ENCODE measurements around the gene OR13G1.

OR13G1 gene

DNA sequence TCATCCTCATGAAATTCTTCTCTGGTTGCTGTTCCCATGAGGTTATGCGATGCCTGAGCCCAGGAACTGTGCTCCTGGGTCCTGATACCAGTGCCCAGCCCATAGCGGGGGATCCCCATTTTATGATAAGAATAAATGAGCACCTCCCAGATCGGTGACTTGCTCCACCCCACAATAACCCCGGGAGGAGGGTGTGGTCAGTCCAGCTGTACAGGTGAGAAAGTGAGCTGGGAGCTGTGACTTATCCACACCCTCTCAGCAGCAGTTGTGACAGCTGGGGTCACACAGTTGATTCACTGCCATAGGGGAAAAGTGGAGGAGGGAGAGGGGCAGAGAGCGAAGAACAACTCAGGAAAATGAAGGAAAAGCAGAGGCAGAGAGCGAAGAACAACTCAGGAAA lies 40.8 kb downstream of the OR13G1 start:
- H3K27ac ChIP-seq (ENCODE audit: low read length) = no peak overlapping the region
- no peak overlapping the region for H3K9ac ChIP-seq (ENCODE audit: low read depth, low read length)
- no peaks in the 10 kb centered on the region for H3K36me3 ChIP-seq (ENCODE audit: insufficient read depth, low read length)
- no peaks in the 10 kb centered on the region for H3K9me3 ChIP-seq (ENCODE audit: insufficient read depth, low read length, severe bottlenecking)
- H2AFZ ChIP-seq (ENCODE audit: low read depth, low read length) = no peak overlapping the region
- no peak for ATAC-seq (ENCODE audit: insufficient read depth, low read depth)
- no peaks in the 10 kb centered on the region for H3K27me3 ChIP-seq (ENCODE audit: insufficient read depth, low read length, poor library complexity)
- no peak for TF ChIP-seq CTCF (IDR thresholded peaks at IDR 0.05; ENCODE audit: borderline replicate concordance, extremely low read depth, low read length, poor library complexity, severe bottlenecking)
- TF ChIP-seq EZH2 (IDR thresholded peaks at IDR 0.05; ENCODE audit: borderline replicate concordance, low read depth, low read length, severe bottlenecking) = no peak
- no peaks in the 10 kb centered on the region for H3K79me2 ChIP-seq (ENCODE audit: insufficient read depth, low read length)
- DNase-seq = no peak
- no peak overlapping the region for H3K4me3 ChIP-seq (ENCODE audit: low read depth in 1 of 2, low read length in 2 of 2)
- no peaks in the 10 kb centered on the region for H4K20me1 ChIP-seq (ENCODE audit: insufficient read depth, low read length)
- H3K4me2 ChIP-seq (ENCODE audit: insufficient read depth, low read length) = no peak overlapping the region
- no peaks in the 10 kb centered on the region for H3K4me1 ChIP-seq (ENCODE audit: insufficient read depth, low read length)

- no peaks in the 10 kb centered on the region for H3K27me3 ChIP-seq (ENCODE audit: insufficient read depth, low read length, poor library complexity)
- no peak overlapping the region for H3K4me2 ChIP-seq (ENCODE audit: insufficient read depth, low read length)
- H3K9me3 ChIP-seq (ENCODE audit: insufficient read depth, low read length, severe bottlenecking) = no peaks in the 10 kb centered on the region
- no peak for TF ChIP-seq CTCF (IDR thresholded peaks at IDR 0.05; ENCODE audit: borderline replicate concordance, extremely low read depth, low read length, poor library complexity, severe bottlenecking)
- no peak for TF ChIP-seq EZH2 (IDR thresholded peaks at IDR 0.05; ENCODE audit: borderline replicate concordance, low read depth, low read length, severe bottlenecking)
- no peaks in the 10 kb centered on the region for H3K79me2 ChIP-seq (ENCODE audit: insufficient read depth, low read length)
- no peaks in the 10 kb centered on the region for H4K20me1 ChIP-seq (ENCODE audit: insufficient read depth, low read length)
- no peak overlapping the region for H3K9ac ChIP-seq (ENCODE audit: low read depth, low read length)
- H3K27ac ChIP-seq (ENCODE audit: low read length) = no peak overlapping the region
- no peaks in the 10 kb centered on the region for H3K36me3 ChIP-seq (ENCODE audit: insufficient read depth, low read length)
- no peaks in the 10 kb centered on the region for H3K4me1 ChIP-seq (ENCODE audit: insufficient read depth, low read length)
- DNase-seq (no peak), ATAC-seq (ENCODE audit: insufficient read depth, low read depth) (no peak)
- H3K4me3 ChIP-seq (ENCODE audit: low read depth in 1 of 2, low read length in 2 of 2) = no peak overlapping the region
- no peak overlapping the region for H2AFZ ChIP-seq (ENCODE audit: low read depth, low read length)
Observed at GRCh38 chr1:247638011-247638410, 41.5 kb downstream of the OR13G1 start.

- Histone ChIP-seq H3K79me2 (ENCODE audit: insufficient read depth, low read length) (no peaks in the 10 kb centered on the region), H3K9ac (ENCODE audit: low read depth, low read length) (no peak overlapping the region), H3K9me3 (ENCODE audit: insufficient read depth, low read length, severe bottlenecking) (no peaks in the 10 kb centered on the region), H3K4me2 (ENCODE audit: insufficient read depth, low read length) (no peak overlapping the region), H3K27ac (ENCODE audit: low read length) (no peak overlapping the region), H3K4me1 (ENCODE audit: insufficient read depth, low read length) (no peaks in the 10 kb centered on the region), H3K27me3 (ENCODE audit: insufficient read depth, low read length, poor library complexity) (no peaks in the 10 kb centered on the region), H3K4me3 (ENCODE audit: low read depth in 1 of 2, low read length in 2 of 2) (no peak overlapping the region), H2AFZ (ENCODE audit: low read depth, low read length) (no peak overlapping the region), H4K20me1 (ENCODE audit: insufficient read depth, low read length) (no peaks in the 10 kb centered on the region), H3K36me3 (ENCODE audit: insufficient read depth, low read length) (no peaks in the 10 kb centered on the region)
- no peak for DNase-seq
- TF ChIP-seq CTCF (IDR thresholded peaks at IDR 0.05; ENCODE audit: borderline replicate concordance, extremely low read depth, low read length, poor library complexity, severe bottlenecking) = no peak
- TF ChIP-seq EZH2 (IDR thresholded peaks at IDR 0.05; ENCODE audit: borderline replicate concordance, low read depth, low read length, severe bottlenecking) = no peak
- no peak for ATAC-seq (ENCODE audit: insufficient read depth, low read depth)
Observed at GRCh38 chr1:247627951-247628350, 51.6 kb downstream of the OR13G1 start.

Measured in DND-41 (cell line).